AG10803 (cell line): ENCODE data around the gene KDM4E.

ENCODE experiments used
- DNase-seq: peaks from one replicate; pipeline ENCODE4 v3.0.0; 2010; ENCODE audit warnings: low read depth
- H3K4me3 ChIP-seq: 2 replicates; pipeline ENCODE4 v1.5.1; 2011; ENCODE audit warnings: mild to moderate bottlenecking, low read length, control low read depth
- TF ChIP-seq, protein P1 (sequence below): conservative IDR thresholded peaks from 2 replicates; pipeline ENCODE4 v1.5.1; 2011; ENCODE audit warnings: mild to moderate bottlenecking, low read length, control low read depth, inconsistent platforms

The KDM4E gene

DNA sequence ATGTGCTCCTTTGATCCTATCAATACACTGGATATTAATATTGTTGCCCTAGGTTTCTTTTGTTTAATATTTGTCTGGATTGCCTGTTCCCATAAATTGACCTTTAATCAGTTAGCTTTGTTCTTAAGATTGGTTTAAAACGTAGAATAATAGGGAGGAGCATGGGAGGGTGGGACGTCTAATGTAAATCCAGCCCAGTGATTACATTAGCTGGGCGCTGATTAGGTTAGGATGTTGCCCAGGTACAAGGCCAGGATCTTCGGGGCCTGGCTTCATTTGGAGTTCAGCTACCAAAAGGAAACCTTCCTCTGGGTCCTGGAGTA, 41.6 kb downstream of the KDM4E start, which contains the start of gene SRSF8:
TSS of gene SRSF8 (plus strand) at position 204 of the 323 bp plus-strand sequence. CDS start 308 bp downstream, outside the sequence.
- no peak for DNase-seq
- peak within 1 kb of the TSS; percentile 81 for H3K4me3 ChIP-seq
- TF ChIP-seq, protein P1, sequence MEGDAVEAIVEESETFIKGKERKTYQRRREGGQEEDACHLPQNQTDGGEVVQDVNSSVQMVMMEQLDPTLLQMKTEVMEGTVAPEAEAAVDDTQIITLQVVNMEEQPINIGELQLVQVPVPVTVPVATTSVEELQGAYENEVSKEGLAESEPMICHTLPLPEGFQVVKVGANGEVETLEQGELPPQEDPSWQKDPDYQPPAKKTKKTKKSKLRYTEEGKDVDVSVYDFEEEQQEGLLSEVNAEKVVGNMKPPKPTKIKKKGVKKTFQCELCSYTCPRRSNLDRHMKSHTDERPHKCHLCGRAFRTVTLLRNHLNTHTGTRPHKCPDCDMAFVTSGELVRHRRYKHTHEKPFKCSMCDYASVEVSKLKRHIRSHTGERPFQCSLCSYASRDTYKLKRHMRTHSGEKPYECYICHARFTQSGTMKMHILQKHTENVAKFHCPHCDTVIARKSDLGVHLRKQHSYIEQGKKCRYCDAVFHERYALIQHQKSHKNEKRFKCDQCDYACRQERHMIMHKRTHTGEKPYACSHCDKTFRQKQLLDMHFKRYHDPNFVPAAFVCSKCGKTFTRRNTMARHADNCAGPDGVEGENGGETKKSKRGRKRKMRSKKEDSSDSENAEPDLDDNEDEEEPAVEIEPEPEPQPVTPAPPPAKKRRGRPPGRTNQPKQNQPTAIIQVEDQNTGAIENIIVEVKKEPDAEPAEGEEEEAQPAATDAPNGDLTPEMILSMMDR = no peak

GRCh38 chr11:95067039-95067840, 42.2 kb downstream of the KDM4E start:
- H3K4me3 ChIP-seq = peak overlapping the region; percentile 81
- TF ChIP-seq, protein P1 = peak; percentile 60
- DNase-seq = peak; percentile 77

- peak overlapping the region; percentile 81 for H3K4me3 ChIP-seq
- TF ChIP-seq, protein P1 = no peak
- peak; percentile 6 for DNase-seq
Observed at GRCh38 chr11:95067841-95068219, 42.8 kb downstream of the KDM4E start.

DNA sequence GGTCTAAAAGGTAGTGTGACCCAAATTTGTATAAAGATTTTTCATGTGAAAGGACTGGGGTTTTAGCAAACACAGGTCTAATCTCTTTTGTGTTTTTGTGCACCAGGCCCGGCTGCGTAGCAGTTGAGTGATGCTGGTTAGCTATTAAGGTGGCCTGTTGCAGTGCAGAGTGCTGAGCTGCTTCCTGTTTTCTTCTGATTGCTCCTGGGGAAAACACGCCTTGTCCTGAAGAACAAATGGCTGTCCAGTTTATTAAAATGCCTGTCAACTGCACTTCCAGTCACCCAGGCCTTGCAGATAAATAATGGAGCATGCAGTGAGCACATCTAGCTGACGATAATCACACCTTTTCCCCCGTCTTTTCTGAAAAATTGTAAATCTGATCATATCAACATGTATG, 43.5 kb downstream of the KDM4E start:
- H3K4me3 ChIP-seq = peak overlapping the region; percentile 81
- TF ChIP-seq, protein P1 = no peak; the same call in 1 of the 2 replicates
- peak; percentile 92 for DNase-seq

- no peak overlapping the region for H3K4me3 ChIP-seq
- TF ChIP-seq, protein P1 = no peak
- no peak for DNase-seq
Observed at GRCh38 chr11:95070471-95070870, 45.4 kb downstream of the KDM4E start.

DNA sequence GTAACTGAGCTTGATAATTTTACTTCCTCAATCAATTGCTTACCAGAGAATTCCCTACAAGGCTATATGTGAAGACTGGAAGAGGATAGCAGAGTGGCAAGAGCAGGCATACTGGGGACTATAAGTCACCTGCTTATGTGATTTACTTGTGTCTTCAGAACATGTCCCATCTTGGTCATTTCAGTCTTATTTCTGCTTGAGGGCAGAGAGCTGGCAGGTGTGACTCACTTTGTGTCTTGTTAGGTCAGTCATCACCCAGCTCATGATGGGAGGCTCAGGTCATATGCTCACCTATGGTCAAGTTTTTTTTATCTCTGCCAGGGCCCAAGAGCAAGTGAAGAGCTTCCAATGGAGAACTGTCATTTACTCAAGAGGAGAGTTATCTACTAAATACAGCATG, 47.9 kb downstream of the KDM4E start:
- H3K4me3 ChIP-seq = no peak overlapping the region
- TF ChIP-seq, protein P1 = no peak
- DNase-seq = no peak
